Stomach smooth muscle (tissue), 2 donors: ENCODE data around the gene CGREF1.

ENCODE experiments used
- H3K27ac ChIP-seq: one replicate; pipeline ENCODE4 v1.7.0; 2013; ENCODE audit warnings: mild to moderate bottlenecking, low read length, inconsistent platforms
- H3K27me3 ChIP-seq, 2 donors: one replicate each; pipeline ENCODE4 v1.7.0; 2013; ENCODE audit warnings: low read length in 2 of 2; ENCODE audit not compliant: insufficient read depth in 2 of 2, control insufficient read depth in 1 of 2
- H3K36me3 ChIP-seq, 2 donors: one replicate each; pipeline ENCODE4 v1.7.0; 2013; ENCODE audit warnings: low read length in 2 of 2; ENCODE audit not compliant: control insufficient read depth in 2 of 2, insufficient read depth in 2 of 2
- H3K4me1 ChIP-seq: one replicate; pipeline ENCODE4 v1.7.0; 2013; ENCODE audit warnings: low read length; ENCODE audit not compliant: control insufficient read depth, insufficient read depth
- H3K4me3 ChIP-seq, 2 donors: one replicate each; pipeline ENCODE4 v1.7.0; 2013; ENCODE audit warnings: low read length in 2 of 2
- H3K9ac ChIP-seq, 2 donors: one replicate each; pipeline ENCODE4 v1.7.0; 2013; ENCODE audit warnings: low read length in 2 of 2, mild to moderate bottlenecking in 1 of 2
- H3K9me3 ChIP-seq, 2 donors: one replicate each; pipeline ENCODE4 v1.7.0; 2013; ENCODE audit warnings: low read length in 2 of 2; ENCODE audit not compliant: control insufficient read depth in 2 of 2
- donor health status: healthy.
- donor health status: Pancreatic carcinoma.

Gene CGREF1

GRCh38 chr2:27152102-27152795 is 33.3 kb upstream of the CGREF1 start:
- Histone ChIP-seq H3K9me3 (no peaks in the 10 kb centered on the region), H3K36me3 (no peaks in the 10 kb centered on the region)

GRCh38 chr2:27150639-27151230 is 31.8 kb upstream of the CGREF1 start:
- Histone ChIP-seq H3K4me1 (no peaks in the 10 kb centered on the region), H3K4me3 (no peak overlapping the region), H3K9me3 (no peaks in the 10 kb centered on the region), H3K27ac (no peak overlapping the region), H3K9ac (no peak overlapping the region), H3K27me3 (peaks cover 0 to 4% of the 10 kb centered on the region in 2 donors), H3K36me3 (no peaks in the 10 kb centered on the region)

More at GRCh38 chr2:27152102-27152795, 33.3 kb upstream of the CGREF1 start:
- Histone ChIP-seq H3K27ac (no peak overlapping the region), H3K27me3 (peaks cover 0 to 4% of the 10 kb centered on the region in 2 donors), H3K4me3 (no peak overlapping the region), H3K4me1 (no peaks in the 10 kb centered on the region), H3K9ac (no peak overlapping the region)

- no peaks in the 10 kb centered on the region for H3K36me3 ChIP-seq
- H3K4me1 ChIP-seq, result no peaks in the 10 kb centered on the region
- H3K27ac ChIP-seq, result no peak overlapping the region
- H3K9ac ChIP-seq, result no peak overlapping the region
- H3K4me3 ChIP-seq, result no peak overlapping the region
- no peaks in the 10 kb centered on the region for H3K9me3 ChIP-seq
- peaks cover 0 to 4% of the 10 kb centered on the region in 2 donors for H3K27me3 ChIP-seq
These were observed 30.9 kb upstream of the CGREF1 start for GRCh38 chr2:27149570-27150405.

GRCh38 chr2:27148801-27149439 is 30.0 kb upstream of the CGREF1 start, which contains the start of gene TCF23:
Gene TCF23 (plus strand): TSS chr2:27149004. CDS start chr2:27149134, 130 bp downstream.
- Histone ChIP-seq H3K9ac (no peak within 1 kb of the TSS), H3K27ac (no peak within 1 kb of the TSS), H3K4me1 (no peaks in the 10 kb centered on the region), H3K9me3 (no peaks in the 10 kb centered on the region), H3K27me3 (peaks cover 0 to 4% of the 10 kb centered on the region in 2 donors), H3K4me3 (no peak within 1 kb of the TSS), H3K36me3 (no peaks in the 10 kb centered on the region)

GRCh38 chr2:27147935-27148334 is 29.0 kb upstream of the CGREF1 start:
- Histone ChIP-seq H3K4me1 (no peaks in the 10 kb centered on the region), H3K9ac (no peak overlapping the region), H3K4me3 (no peak overlapping the region), H3K27ac (no peak overlapping the region), H3K36me3 (no peaks in the 10 kb centered on the region), H3K9me3 (no peaks in the 10 kb centered on the region), H3K27me3 (peaks cover 0 to 4% of the 10 kb centered on the region in 2 donors)

GRCh38 chr2:27145682-27146081 is 26.8 kb upstream of the CGREF1 start:
- Histone ChIP-seq H3K9me3 (no peaks in the 10 kb centered on the region), H3K4me3 (no peak overlapping the region), H3K4me1 (no peaks in the 10 kb centered on the region), H3K9ac (no peak overlapping the region), H3K36me3 (no peaks in the 10 kb centered on the region), H3K27ac (no peak overlapping the region), H3K27me3 (peaks cover 0 to 2% of the 10 kb centered on the region in 2 donors)

- Histone ChIP-seq H3K4me1 (no peaks in the 10 kb centered on the region), H3K27ac (no peak overlapping the region), H3K9ac (no peak overlapping the region), H3K36me3 (no peaks in the 10 kb centered on the region), H3K27me3 (no peaks in the 10 kb centered on the region), H3K9me3 (no peaks in the 10 kb centered on the region), H3K4me3 (no peak overlapping the region)
These were observed 24.4 kb upstream of the CGREF1 start for GRCh38 chr2:27143285-27143684.

GRCh38 chr2:27139310-27139709 is 20.4 kb upstream of the CGREF1 start, which contains the start of gene PRR30:
Gene PRR30 (minus strand): TSS chr2:27139410. CDS start chr2:27138329, 1,081 bp downstream.
- no peaks in the 10 kb centered on the region for H3K9me3 ChIP-seq
- H3K9ac ChIP-seq, result no peak within 1 kb of the TSS
- no peaks in the 10 kb centered on the region for H3K4me1 ChIP-seq
- no peak within 1 kb of the TSS for H3K27ac ChIP-seq
- no peak within 1 kb of the TSS for H3K4me3 ChIP-seq
- no peaks in the 10 kb centered on the region for H3K36me3 ChIP-seq
- H3K27me3 ChIP-seq, result no peaks in the 10 kb centered on the region

GRCh38 chr2:27138111-27138510 is 19.2 kb upstream of the CGREF1 start:
- no peaks in the 10 kb centered on the region for H3K27me3 ChIP-seq
- no peak overlapping the region for H3K9ac ChIP-seq
- peaks cover 10% of the 10 kb centered on the region for H3K4me1 ChIP-seq
- no peaks in the 10 kb centered on the region for H3K9me3 ChIP-seq
- H3K36me3 ChIP-seq, result no peaks in the 10 kb centered on the region
- no peak overlapping the region for H3K4me3 ChIP-seq
- no peak overlapping the region for H3K27ac ChIP-seq

GRCh38 chr2:27137322-27137935 is 18.5 kb upstream of the CGREF1 start:
- H3K36me3 ChIP-seq, result peaks cover 0 to under 1% of the 10 kb centered on the region in 2 donors
- H3K4me3 ChIP-seq, result no peak overlapping the region
- H3K9me3 ChIP-seq, result no peaks in the 10 kb centered on the region
- no peaks in the 10 kb centered on the region for H3K27me3 ChIP-seq
- no peak overlapping the region for H3K9ac ChIP-seq
- no peak overlapping the region for H3K27ac ChIP-seq
- H3K4me1 ChIP-seq, result peaks cover 16% of the 10 kb centered on the region
